ENCODE results near the gene KCNMA1. TPM values are rescaled to one million over a fixed set of nuclear protein-coding genes. Genes with fewer than 3 reads are reported as not detected.

Gene KCNMA1
- total RNA-seq, 3 donors from 2014 or later = 45.4 to 312 (median 62.4) TPM

GRCh38 chr10:77284797-77285196 is 352.8 kb downstream of the KCNMA1 start:
- DNase-seq = no peak
- intact Hi-C loops (cut with DNase I, micrococcal nuclease) = no loop called here
- no peak for ATAC-seq
- H3K4me3 ChIP-seq = no peak overlapping the region
- TF ChIP-seq CTCF (IDR thresholded peaks at IDR 0.05) = no peak
- no peaks in the 10 kb centered on the region for H3K36me3 ChIP-seq (ENCODE audit: low read depth)
- H3K9me3 ChIP-seq = no peaks in the 10 kb centered on the region
- peaks cover 11% of the 10 kb centered on the region for H3K4me1 ChIP-seq (ENCODE audit: low read depth)

- no peak for DNase-seq
- H3K4me3 ChIP-seq = no peak overlapping the region
- H3K36me3 ChIP-seq (ENCODE audit: low read depth) = no peaks in the 10 kb centered on the region
- ATAC-seq = no peak
- intact Hi-C loops (cut with DNase I, micrococcal nuclease) = no loop called here
- no peaks in the 10 kb centered on the region for H3K9me3 ChIP-seq
- peaks cover 11% of the 10 kb centered on the region for H3K4me1 ChIP-seq (ENCODE audit: low read depth)
- TF ChIP-seq CTCF (IDR thresholded peaks at IDR 0.05) = no peak
Measured at GRCh38 chr10:77283326-77283725, 354.3 kb downstream of the KCNMA1 start.

- Histone ChIP-seq H3K4me1 (ENCODE audit: low read depth) (peaks cover 2% of the 10 kb centered on the region), H3K36me3 (ENCODE audit: low read depth) (no peaks in the 10 kb centered on the region), H3K4me3 (no peak overlapping the region), H3K9me3 (no peaks in the 10 kb centered on the region)
- ATAC-seq (no peak), DNase-seq (no peak)
- intact Hi-C loops (cut with DNase I, micrococcal nuclease) = no loop called here
- TF ChIP-seq CTCF (IDR thresholded peaks at IDR 0.05) = no peak
Measured at GRCh38 chr10:77282163-77282562, 355.4 kb downstream of the KCNMA1 start.

GRCh38 chr10:77281719-77282118 is 355.9 kb downstream of the KCNMA1 start:
- no peak for DNase-seq
- no peaks in the 10 kb centered on the region for H3K36me3 ChIP-seq (ENCODE audit: low read depth)
- ATAC-seq = no peak
- intact Hi-C loops (cut with DNase I, micrococcal nuclease) = no loop called here
- TF ChIP-seq CTCF (IDR thresholded peaks at IDR 0.05) = no peak
- no peak overlapping the region for H3K4me3 ChIP-seq
- no peaks in the 10 kb centered on the region for H3K4me1 ChIP-seq (ENCODE audit: low read depth)
- H3K9me3 ChIP-seq = no peaks in the 10 kb centered on the region

GRCh38 chr10:77279207-77279606 is 358.4 kb downstream of the KCNMA1 start:
- no peaks in the 10 kb centered on the region for H3K9me3 ChIP-seq
- ATAC-seq (no peak), DNase-seq (peak in 2 of 3 donors; percentile 9 to 26)
- H3K4me1 ChIP-seq (ENCODE audit: low read depth) = no peaks in the 10 kb centered on the region
- no peaks in the 10 kb centered on the region for H3K36me3 ChIP-seq (ENCODE audit: low read depth)
- TF ChIP-seq CTCF (IDR thresholded peaks at IDR 0.05) = no peak
- intact Hi-C loops (cut with DNase I, micrococcal nuclease) = no loop called here
- no peak overlapping the region for H3K4me3 ChIP-seq
